Upper lobe of left lung (tissue), 6 donors: Measurements from ENCODE around the gene SIDT1. TPM values are rescaled to one million over a fixed set of nuclear protein-coding genes. Genes with fewer than 3 reads are reported as not detected.

Experiments used
- ATAC-seq, 2 donors: fragments of 200-7000 bp; cut with Tn5 transposase; one replicate each; pipeline ENCODE4 v1.9.1; 2022; ENCODE audit warnings: mild to moderate bottlenecking in 2 of 2, moderate library complexity in 2 of 2; ENCODE audit not compliant: low FRiP score in 2 of 2
- DNase-seq, 2 donors: peaks; one replicate each; pipeline ENCODE4 v3.0.0-alpha.2; 2019 to 2020
- H3K27ac ChIP-seq, 4 donors: fragments of 200-600 bp; sonication (generic); one replicate each; pipeline ENCODE4 v1.5.1; 2016 to 2019
- H3K27me3 ChIP-seq, 4 donors: fragments of 200-600 bp; sonication (generic); one replicate each; pipeline ENCODE4 v1.5.1; 2017 to 2019
- H3K36me3 ChIP-seq, 4 donors: fragments of 200-600 bp; sonication (generic); one replicate each; pipeline ENCODE4 v1.5.1; 2016 to 2019
- H3K4me1 ChIP-seq, 4 donors: fragments of 200-600 bp; sonication (generic); one replicate each; pipeline ENCODE4 v1.5.1; 2018 to 2019
- H3K4me3 ChIP-seq, 4 donors: fragments of 200-600 bp; sonication (generic); one replicate each; pipeline ENCODE4 v1.5.1; 2017 to 2019; ENCODE audit warnings: mild to moderate bottlenecking in 2 of 4, moderate library complexity in 1 of 4
- H3K9me3 ChIP-seq, 4 donors: fragments of 200-600 bp; sonication (generic); one replicate each; pipeline ENCODE4 v1.5.1; 2018 to 2019
- EP300 ChIP-seq, 4 donors: sonication (generic); formaldehyde crosslinking; IDR thresholded peaks; one replicate each; pipeline ENCODE4 v1.5.1; 2017; ENCODE audit warnings: antibody characterized with exemption in 4 of 4, control low read depth in 2 of 4
- POLR2A ChIP-seq, 4 donors: fragments of 450-650 bp; IDR thresholded peaks; one replicate each; pipeline ENCODE4 v1.5.1; 2016 to 2017; ENCODE audit warnings: antibody characterized with exemption in 4 of 4, mild to moderate bottlenecking in 2 of 4
- POLR2AphosphoS5 ChIP-seq, 2 donors: sonication (generic); formaldehyde crosslinking; IDR thresholded peaks; one replicate each; pipeline ENCODE4 v1.5.1; 2017; ENCODE audit warnings: antibody characterized with exemption in 2 of 2
- WGBS, 2 donors: methylation state at CpG; one replicate each; pipeline ENCODE4 v1.1.5; 2017 to 2018; 5-methylcytosine and 5-hydroxymethylcytosine counted together
- total RNA-seq, 6 donors: library from RNA; depleted of rRNA in 4 of 6; stranded (reverse); fragments of >200 nt in 4 of 6; gene quantifications; one replicate each; pipeline versions ENCODE4 v1.1.0 to v1.2.1, GENCODE V29; 2016 to 2021
- TF ChIP-seq, protein P1 (sequence below), 6 experiments: fragments of 450-650 bp in 4 of 6; fragments of 200-600 bp in 2 of 6; sonication (generic) in 2 of 6; IDR thresholded peaks; one replicate each; pipeline ENCODE4 v1.5.1; 2016 to 2019; ENCODE audit warnings: antibody characterized with exemption in 6 of 6
- donor health status: DM: no; HTN: no; CAD: no; lungs with moderate emphysema.
- donor health status: DM: no; HTN: yes; CAD: no; lungs with severe emphysema.

Gene SIDT1
- total RNA-seq, 6 donors from 2014 or later = 2.6 to 37.5 (median 9.5) TPM

DNA sequence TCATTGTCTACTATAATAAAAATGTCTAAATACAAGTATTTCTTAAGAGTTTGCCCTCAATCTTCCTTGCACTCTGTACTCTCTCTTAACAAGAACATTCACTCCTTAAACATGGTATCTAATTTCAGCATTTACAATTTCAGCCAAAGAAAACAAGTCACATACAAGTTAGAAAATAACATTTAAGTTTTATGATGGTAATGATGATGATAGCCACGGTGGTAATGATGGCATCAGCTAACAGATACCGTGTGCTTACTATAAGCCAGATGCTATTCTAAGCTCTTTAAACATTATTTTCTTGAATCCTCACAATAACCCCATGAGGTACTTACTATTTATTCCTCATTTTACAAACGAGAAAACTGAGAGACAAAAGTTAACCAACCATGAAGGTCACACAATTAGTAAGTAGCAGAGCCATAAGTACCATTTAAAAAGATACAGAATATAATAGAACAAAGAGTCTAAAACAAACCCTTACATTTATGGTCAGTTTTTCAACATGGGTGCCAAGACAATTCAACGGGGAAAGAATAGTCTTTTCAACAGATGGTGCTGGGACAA is 24.8 kb upstream of the SIDT1 start:
- DNase-seq = no peak
- Histone ChIP-seq H3K27ac (no peak overlapping the region), H3K36me3 (peaks cover 0 to 16% (median 4%) of the 10 kb centered on the region in 4 donors), H3K9me3 (no peaks in the 10 kb centered on the region), H3K4me3 (no peak overlapping the region), H3K27me3 (no peaks in the 10 kb centered on the region), H3K4me1 (no peaks in the 10 kb centered on the region)
- no peak for ATAC-seq
- TF ChIP-seq, protein P1, sequence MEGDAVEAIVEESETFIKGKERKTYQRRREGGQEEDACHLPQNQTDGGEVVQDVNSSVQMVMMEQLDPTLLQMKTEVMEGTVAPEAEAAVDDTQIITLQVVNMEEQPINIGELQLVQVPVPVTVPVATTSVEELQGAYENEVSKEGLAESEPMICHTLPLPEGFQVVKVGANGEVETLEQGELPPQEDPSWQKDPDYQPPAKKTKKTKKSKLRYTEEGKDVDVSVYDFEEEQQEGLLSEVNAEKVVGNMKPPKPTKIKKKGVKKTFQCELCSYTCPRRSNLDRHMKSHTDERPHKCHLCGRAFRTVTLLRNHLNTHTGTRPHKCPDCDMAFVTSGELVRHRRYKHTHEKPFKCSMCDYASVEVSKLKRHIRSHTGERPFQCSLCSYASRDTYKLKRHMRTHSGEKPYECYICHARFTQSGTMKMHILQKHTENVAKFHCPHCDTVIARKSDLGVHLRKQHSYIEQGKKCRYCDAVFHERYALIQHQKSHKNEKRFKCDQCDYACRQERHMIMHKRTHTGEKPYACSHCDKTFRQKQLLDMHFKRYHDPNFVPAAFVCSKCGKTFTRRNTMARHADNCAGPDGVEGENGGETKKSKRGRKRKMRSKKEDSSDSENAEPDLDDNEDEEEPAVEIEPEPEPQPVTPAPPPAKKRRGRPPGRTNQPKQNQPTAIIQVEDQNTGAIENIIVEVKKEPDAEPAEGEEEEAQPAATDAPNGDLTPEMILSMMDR (IDR thresholded peaks at IDR 0.05) = no peak
- TF ChIP-seq POLR2A (IDR thresholded peaks at IDR 0.05) (no peak), EP300 (IDR thresholded peaks at IDR 0.05) (no peak), POLR2AphosphoS5 (IDR thresholded peaks at IDR 0.05) (no peak)
- 62% methylated on average over 4 of the region's 4 CpGs for WGBS, 2 donors

DNA sequence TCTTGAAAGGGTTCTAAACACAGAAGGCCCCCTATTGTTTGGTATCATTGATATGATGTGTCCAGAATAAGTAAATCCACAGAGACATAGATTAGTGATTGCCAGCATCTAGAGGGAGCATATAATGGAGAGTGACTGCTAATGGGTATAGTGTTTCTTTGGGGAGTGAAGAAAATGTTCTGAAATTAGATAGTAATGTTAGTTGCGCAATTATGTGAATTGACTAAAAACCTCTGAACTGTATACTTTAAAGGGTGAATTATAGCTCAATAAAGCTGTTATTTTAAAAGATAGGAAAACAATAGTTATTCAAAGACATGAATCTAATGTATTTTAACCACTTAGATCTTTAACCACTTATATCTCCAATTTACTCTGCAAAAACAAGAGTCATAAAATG is 23.4 kb upstream of the SIDT1 start:
- DNase-seq (no peak), ATAC-seq (no peak)
- Histone ChIP-seq H3K27me3 (no peaks in the 10 kb centered on the region), H3K4me3 (no peak overlapping the region), H3K36me3 (peaks cover 0 to 16% (median 4%) of the 10 kb centered on the region in 4 donors), H3K27ac (no peak overlapping the region), H3K4me1 (peaks cover 2 to 7% (median 4%) of the 10 kb centered on the region in 4 donors), H3K9me3 (no peaks in the 10 kb centered on the region)
- no peak for TF ChIP-seq POLR2A (IDR thresholded peaks at IDR 0.05)
- TF ChIP-seq POLR2AphosphoS5 (IDR thresholded peaks at IDR 0.05) = no peak
- TF ChIP-seq EP300 (IDR thresholded peaks at IDR 0.05) = no peak
- TF ChIP-seq, protein P1 (IDR thresholded peaks at IDR 0.05) = no peak
- 45 to 46% methylated on average over 1 of the region's 1 CpG for WGBS, 2 donors

GRCh38 chr3:113514265-113514769 is 18.0 kb upstream of the SIDT1 start:
- Histone ChIP-seq H3K4me3 (peak overlapping the region; percentile 82 to 94 (median 90)), H3K4me1 (peaks cover 4 to 22% (median 12%) of the 10 kb centered on the region in 4 donors), H3K36me3 (no peaks in the 10 kb centered on the region), H3K27me3 (no peaks in the 10 kb centered on the region), H3K9me3 (no peaks in the 10 kb centered on the region), H3K27ac (peak overlapping the region; percentile 85 to 88 (median 86))
- 1% methylated on average over 9 of the region's 9 CpGs for WGBS, 2 donors
- TF ChIP-seq EP300 (IDR thresholded peaks at IDR 0.05) (no peak), POLR2AphosphoS5 (IDR thresholded peaks at IDR 0.05) (no peak), POLR2A (IDR thresholded peaks at IDR 0.05) (no peak)
- TF ChIP-seq, protein P1 (IDR thresholded peaks at IDR 0.05) = no peak
- no peak for DNase-seq
- ATAC-seq = peak in 1 of 2 donors; percentile 11

GRCh38 chr3:113516115-113516505 is 16.2 kb upstream of the SIDT1 start:
- no peaks in the 10 kb centered on the region for H3K9me3 ChIP-seq
- WGBS, 2 donors = 23 to 27% methylated on average over 5 of the region's 5 CpGs
- peak overlapping the region in 3 of 4 donors; percentile 82 to 94 (median 90) for H3K4me3 ChIP-seq
- peak overlapping the region in 2 of 4 donors; percentile 87 to 88 for H3K27ac ChIP-seq
- no peaks in the 10 kb centered on the region for H3K27me3 ChIP-seq
- H3K36me3 ChIP-seq = no peaks in the 10 kb centered on the region
- ATAC-seq (no peak), DNase-seq (peak in 1 of 2 donors; percentile 47)
- TF ChIP-seq EP300 (IDR thresholded peaks at IDR 0.05) = no peak
- TF ChIP-seq, protein P1 (IDR thresholded peaks at IDR 0.05) = peak in 1 of 6 experiments; percentile 15
- peaks cover 4 to 22% (median 12%) of the 10 kb centered on the region in 4 donors for H3K4me1 ChIP-seq

GRCh38 chr3:113521981-113522380 is 10.4 kb upstream of the SIDT1 start:
- Histone ChIP-seq H3K27ac (no peak overlapping the region), H3K27me3 (no peaks in the 10 kb centered on the region), H3K9me3 (no peaks in the 10 kb centered on the region), H3K36me3 (no peaks in the 10 kb centered on the region), H3K4me1 (no peaks in the 10 kb centered on the region), H3K4me3 (no peak overlapping the region)
- no peak for DNase-seq
- TF ChIP-seq POLR2AphosphoS5 (IDR thresholded peaks at IDR 0.05) (no peak), POLR2A (IDR thresholded peaks at IDR 0.05) (no peak), EP300 (IDR thresholded peaks at IDR 0.05) (no peak)
- TF ChIP-seq, protein P1 (IDR thresholded peaks at IDR 0.05) = no peak
- no peak for ATAC-seq
